D341Med (cell line): Measurements from ENCODE around the gene MAP2K3.
"Not testable (repeated sequence)": the region's sequence is repeated elsewhere in the genome, so short reads cannot be mapped to it uniquely, and the experiment has no call there.

Experiments used
- DNase-seq: peaks from one replicate; pipeline ENCODE4 v3.0.0; 2012; ENCODE audit warnings: low spot score

Gene MAP2K3

DNA sequence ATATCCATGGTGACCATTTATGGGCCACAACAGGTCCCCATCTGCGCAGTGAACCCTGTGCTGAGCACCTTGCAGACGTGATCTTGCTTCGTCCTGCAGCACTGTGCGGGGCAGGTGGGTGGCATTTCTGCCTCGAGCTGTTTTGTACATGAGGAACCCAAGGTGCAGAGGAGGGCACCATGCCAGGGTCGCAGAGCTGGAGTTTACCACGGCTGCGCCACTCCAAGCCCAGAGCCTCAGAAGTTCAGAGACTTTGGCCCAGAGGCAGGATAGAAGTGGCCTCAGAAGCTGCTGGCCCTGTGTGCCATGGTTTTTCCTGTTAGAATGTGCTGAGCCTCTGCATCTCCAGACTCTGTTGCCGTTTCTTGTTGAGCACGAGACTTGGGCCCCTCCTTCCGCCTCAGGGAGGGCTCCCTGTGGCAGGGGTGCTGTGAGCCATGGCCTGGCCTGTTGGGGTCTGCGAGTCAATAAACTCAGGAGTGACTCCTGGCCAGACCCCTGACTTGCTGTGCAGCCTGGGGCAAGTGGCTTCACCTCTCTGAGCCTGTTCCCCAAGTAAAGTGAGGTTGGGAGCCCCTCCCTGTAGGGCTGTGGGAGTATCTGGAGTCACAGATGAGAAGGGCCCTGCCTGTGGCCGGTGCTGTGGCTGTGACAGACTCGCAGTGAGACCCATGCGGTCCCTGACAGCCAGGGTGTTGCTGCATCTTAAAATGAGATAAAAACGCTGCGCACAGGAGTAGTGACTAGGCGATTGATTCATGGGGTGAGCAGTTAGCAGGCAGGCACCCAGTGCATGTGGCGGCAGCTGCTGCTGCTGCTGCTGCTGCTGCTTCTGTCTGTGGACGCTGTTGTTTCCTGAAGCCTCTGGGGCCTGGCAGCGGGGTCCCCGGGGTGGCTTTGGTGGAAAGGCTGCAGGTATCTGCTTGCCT, 11.8 kb downstream of the MAP2K3 start:
- no peak for DNase-seq

DNA sequence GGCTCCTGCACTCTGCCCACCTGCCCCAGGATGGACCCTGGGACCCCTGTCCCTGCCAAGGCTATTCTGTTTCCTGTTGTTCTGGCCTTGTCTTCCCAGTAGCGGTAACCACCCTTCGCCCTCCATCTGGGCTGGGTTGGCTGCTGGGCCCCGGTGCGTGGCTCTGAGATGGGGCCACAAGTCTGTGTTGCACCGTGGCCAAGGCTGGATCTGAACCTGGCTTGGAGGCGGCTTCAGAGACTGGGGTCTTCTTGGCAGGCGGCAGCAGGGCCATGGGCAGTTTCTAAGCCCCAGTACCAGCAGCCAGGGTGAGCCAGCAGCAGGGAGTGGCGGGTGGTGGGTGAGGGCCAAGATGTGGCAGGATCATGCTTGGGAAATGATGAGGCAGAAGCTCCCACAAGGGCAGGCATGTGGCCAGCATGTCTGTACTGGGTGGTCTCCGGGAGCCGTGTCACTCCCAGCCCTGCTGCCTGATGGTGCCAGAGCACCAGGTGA, 12.6 kb downstream of the MAP2K3 start:
- no peak for DNase-seq

DNA sequence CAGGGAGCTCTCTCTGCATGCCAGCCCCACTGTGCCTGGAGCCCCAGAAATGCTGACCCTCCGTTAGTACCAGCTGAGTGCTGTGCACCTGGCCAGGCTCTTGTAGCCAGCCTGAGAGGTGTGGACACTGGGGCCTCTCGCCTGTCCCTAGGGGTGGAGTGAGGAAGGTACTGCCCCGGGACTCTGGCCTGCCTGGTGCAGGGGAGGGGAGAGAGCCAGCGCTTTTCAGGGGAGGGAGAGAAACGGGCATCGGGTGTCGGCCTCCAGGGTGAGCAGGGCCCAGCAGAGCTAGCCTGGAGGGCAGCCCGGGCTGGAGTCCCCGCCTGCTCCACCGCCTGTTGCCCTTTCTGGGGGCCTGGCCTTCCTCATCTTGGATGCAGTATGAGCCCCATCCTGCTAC, 13.1 kb downstream of the MAP2K3 start:
- no peak for DNase-seq

DNA sequence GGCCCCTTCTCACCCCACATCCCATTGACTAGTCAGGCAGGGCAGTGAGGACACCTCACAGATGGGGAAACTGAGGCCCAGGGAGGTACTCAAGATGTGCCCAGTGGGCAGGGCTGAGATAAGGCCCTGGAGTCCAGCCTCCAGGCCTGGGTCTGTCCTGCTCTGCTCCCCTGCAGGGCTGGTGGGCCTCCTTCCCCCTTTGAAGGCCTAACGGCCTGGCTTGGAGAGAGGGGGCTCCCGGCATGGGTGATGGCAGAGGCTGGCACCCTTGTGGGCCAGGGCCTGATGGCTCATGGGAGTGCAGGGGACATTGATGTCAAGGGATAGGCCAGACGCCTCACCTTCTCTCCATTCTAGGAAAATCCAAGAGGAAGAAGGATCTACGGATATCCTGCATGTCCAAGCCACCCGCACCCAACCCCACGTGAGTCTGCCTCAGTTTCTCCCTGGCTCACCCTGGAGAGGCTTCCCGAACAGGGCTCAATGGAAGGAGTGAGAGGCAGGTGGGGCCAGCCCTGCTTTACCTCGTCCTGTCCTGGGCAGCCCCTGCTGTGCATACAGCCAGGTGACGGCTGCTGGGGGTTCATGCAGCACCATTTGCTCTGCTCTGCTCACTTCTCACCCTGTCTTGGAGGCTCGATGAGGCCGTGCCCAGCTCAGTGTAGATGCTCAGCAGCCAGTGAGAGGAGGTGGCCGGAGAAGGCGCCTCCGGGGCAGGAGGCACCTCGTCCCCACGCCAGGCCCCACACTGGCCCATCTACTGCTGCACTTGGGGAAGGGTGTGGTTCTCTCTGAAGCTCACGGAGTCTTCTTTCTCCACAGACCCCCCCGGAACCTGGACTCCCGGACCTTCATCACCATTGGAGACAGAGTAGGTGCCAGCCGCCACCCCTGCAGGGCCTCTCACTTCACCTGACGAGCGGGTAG, 13.8 kb downstream of the MAP2K3 start:
- DNase-seq, result no peak

DNA sequence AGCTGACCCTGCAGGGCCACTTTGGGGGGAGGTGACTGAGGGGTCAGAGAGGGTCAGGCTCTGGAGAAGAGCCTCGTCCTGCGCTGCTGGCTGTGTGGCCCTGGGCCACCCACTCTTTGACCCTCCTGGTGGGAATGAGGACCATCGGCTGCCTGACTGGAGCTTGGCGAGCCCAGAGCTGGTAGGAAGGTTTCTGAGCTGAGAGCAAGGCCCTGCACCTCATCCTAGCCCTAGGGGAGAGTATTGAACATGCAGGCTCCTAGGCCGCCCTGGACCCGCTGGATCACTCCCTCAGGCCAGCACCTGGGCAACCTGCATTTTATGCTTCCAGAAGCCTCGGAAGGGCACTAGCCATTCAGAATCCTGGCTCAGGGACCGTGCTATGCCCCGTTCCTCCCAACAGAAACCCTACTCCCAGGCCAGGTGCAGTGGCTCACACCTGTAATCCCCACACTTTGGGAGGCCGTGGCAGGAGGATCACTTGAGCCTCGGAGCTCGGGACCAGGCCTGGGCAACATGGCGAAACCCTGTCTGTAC, 14.5 kb downstream of the MAP2K3 start:
- no peak for DNase-seq

DNA sequence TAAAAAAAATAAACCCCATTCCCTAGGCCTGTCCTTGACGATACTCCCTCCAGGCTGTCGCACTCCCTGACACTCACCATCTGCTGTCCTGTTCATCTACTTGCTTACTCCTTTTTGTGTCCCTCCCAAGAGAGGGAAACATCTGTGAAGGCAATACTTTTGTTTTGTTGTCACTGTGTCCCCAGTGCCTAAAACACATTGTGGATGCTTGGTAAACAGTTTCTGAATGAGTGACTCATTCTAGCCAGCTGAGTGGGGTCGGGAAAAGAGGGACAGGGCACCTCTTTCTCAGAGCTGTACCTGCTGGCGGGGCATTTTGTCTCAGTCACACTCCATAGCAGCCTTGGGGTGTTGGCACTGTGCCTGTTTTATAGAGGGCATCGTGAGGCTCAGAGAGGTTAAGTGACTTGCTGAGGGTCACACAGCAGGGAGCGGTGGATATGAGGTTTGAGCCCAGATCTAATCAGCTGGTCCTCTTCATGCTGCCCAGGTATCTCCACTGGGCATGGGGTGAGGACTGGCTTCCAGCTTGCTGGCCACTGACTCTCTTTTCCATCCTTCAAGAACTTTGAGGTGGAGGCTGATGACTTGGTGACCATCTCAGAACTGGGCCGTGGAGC, 15.6 kb downstream of the MAP2K3 start:
- no peak for DNase-seq

DNA sequence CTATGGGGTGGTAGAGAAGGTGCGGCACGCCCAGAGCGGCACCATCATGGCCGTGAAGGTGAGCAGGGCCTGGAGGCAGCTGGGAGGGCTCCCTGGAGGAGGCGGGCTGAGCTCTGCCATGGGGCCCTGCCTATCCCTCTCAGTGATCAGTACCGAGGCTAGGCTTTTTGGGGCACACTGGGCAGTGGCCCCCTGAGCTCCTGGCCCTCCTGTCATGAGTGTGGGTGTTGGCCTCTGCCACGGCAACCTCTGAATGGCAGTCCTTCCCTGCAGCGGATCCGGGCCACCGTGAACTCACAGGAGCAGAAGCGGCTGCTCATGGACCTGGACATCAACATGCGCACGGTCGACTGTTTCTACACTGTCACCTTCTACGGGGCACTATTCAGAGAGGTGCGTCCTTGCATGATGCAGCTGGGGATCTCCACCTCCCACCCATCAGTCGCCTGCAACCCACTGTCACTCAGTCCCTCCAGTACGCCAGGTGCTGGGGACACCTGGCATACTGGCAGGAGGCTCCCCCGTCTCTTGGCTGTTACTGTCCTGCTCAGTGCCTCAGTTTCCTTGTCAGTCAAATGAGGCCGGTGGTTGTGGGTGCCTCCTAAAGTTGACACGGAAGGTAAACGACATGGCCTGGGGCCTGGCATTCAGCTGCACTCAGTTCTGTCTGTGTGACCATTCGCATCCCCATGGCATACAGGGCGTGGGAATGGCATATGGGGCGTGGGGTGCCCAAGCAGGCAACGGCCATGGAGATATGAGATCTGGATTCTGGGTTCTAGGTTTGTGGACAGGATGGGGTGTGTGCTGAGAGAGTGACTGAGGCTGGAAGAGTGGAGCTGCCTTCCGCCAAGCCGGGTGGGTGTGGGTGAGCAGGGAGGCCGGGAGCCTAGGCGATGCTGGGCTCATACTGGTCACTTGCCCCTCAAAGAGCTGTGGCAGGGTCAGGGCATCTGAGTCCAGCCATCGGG, 16.4 kb downstream of the MAP2K3 start:
- peak; percentile 41 for DNase-seq

DNA sequence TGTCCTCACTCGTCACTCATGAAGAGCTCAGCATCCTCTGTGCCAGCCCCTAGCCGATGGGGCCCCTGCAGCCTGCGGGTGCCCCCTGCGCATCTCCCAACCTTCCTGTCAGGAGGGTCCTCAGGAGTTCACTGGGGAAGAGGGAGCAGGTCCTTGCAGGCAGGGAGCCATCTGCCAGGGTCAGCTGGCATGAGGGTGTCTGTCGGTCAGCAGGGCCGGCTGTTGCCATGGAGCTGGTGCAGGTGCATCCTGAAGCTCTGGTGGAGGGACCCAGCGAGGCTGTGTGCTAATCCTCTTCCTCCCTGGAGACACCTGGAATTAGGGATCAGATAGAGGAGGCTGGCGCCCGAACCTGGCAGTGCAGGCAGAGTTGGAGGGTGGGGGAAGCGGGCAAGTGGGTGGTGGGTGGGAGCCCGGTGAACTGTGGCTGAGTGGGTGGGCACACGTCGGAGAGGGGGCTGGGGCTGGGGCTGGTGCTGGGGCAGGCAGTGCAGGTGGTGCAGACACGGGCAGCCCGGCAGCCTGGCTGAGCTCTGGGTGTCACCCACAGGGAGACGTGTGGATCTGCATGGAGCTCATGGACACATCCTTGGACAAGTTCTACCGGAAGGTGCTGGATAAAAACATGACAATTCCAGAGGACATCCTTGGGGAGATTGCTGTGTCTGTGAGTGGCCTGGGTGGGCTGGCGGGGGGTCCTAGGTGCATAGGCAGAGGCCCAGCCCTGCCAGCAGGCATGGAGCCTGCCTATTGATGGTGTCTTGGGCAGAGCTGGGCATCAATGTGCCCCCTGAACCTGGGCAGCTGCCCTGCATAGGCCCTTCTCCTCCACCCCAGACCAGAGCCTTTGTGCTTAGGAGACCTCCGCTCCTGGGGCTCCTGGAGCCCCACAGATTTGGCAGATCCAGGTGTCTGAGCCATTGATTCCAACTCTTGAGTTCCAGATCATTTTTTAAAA, 17.4 kb downstream of the MAP2K3 start:
- peak; percentile 80 for DNase-seq

DNA sequence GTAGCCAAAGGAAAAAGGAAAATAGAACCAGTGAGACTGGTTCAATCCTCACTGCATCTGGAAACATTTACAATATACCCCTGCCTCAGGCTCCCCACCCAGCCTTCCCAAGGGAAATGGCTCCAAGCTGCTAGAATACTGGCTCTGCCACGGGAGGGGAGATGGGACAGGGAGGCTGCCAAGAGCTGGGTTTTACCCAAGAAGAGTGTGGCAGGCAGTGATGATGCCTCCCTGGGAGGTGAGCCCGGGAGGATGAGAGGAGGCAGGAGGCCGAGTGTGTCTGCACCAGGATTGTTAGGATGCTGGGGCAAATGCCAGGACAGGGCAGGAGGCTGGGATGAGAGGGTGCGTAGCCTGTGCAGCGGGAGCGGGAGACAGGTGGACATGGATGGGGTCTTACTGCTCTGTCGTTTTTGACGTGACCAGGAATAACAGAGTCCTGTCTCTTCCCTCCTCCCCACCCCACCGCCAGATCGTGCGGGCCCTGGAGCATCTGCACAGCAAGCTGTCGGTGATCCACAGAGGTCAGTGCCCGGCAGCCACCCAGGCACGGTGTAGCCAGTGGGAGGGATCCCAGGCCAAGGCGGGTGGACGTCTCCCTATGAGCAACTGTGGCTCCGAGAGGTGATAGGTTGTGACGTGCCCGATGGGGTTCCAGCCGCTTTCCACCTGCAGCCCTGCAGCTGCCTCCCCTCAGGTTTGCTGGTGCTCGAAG, 18.4 kb downstream of the MAP2K3 start:
- no peak for DNase-seq

DNA sequence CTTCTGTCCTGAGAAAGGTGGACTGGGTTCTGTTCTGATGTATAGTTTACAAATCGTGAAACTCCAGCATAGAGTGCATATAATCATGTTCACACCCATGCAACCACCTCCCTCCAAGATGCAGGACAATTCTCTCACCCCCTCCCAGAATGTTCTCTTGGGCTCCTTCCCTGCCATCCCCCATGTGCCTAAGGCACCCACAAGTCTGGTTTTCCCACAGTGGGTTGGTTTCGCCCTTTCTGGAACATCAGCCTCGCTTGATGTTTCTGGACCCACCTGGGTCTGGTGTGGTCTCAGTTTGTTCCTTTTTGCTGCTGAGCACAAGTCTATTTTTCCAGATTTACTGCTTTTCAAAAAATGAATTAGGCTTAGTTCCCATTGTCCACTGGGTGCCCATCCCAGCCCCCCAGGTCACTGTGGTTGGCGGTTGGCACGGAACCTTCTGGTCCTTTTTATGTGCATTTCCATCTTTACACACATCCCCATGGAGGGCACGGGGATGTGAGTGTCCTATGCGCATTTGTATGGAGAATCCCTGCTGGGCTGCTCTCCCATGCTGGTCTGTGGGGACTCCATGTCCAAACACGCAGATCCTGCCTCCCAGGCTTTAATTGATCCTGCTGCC, 19.0 kb downstream of the MAP2K3 start:
- DNase-seq, result no peak

DNA sequence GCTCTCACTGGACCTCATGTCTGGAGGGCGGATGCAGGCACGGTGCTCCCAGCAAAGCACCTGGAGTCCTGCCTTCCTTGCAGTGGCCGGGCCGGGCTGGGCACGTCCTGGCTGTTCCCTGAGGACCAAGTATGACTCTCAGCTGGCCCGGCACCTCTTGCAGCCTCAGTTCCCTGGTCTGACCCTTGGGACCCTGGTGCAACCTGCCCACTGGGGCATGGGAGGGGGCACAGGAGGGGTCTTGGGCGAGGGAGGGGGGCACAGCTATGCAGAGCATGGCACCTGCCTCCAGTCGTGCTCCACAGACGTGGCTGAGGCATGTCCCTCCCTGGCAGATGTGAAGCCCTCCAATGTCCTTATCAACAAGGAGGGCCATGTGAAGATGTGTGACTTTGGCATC, 19.6 kb downstream of the MAP2K3 start:
- no peak for DNase-seq

DNA sequence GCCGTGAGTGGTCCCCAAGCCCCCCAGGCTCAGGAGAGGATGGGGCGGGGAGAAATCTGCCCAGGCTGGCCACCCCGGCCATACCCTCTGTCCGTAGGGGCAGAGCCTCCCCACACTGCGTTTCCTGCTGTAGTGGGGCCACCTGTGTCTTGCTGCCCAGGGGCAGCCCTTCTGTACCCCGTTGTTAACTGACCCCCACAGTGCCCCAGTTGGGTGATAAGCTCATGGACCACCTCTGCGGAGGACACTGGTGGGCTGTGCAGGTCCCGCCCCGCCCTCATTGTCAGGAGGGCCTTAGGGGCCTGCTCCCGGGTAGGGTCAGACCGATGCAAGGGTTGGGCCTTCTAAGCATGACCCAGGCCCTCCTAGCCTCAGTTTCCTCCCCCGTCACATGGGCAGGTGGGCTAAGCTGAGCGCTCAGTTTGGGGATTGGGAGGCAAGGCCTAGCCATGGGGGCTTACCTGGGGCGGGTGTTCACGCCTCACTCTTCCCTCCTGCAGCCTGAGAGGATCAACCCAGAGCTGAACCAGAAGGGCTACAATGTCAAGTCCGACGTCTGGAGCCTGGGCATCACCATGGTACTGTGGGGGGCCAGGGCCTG, 20.1 kb downstream of the MAP2K3 start:
- not testable (repeated sequence) for DNase-seq

DNA sequence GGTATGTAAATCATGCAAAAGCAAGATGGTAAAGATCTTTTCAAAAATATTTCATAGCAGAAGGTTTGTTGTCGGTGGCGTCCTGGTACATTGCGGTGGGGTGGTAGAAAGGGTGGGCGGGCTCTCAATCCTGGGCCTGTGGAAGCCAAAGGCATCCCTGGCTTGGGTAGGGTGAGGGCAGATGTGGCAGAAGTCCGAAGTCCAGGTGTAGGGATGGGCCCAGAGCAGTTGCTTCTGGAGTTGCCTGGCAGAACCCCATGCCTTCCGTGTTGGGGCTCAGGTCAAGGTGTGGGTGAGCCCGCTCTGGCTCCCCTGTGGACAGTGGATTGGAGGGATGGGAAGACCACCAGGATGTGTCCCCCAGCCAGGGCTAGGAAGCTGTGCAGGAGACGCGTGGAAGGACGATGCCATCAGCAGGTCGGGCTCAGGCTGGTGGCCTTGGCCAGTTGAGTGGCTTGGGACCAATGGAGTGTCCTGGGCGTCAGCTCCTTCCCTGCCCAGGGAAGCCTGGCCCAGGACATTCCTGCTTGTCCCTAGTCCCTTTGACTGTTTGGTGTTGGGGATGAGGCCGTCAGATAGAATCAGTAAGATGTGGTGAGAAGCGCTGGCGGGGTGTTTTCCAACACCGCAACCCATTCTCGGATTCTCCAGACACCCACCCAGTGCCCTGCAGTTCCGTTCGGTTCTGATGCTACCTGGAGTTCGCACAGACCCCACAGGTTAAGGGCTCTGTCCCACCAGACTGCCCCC, 21.1 kb downstream of the MAP2K3 start:
- not testable (repeated sequence) for DNase-seq

DNA sequence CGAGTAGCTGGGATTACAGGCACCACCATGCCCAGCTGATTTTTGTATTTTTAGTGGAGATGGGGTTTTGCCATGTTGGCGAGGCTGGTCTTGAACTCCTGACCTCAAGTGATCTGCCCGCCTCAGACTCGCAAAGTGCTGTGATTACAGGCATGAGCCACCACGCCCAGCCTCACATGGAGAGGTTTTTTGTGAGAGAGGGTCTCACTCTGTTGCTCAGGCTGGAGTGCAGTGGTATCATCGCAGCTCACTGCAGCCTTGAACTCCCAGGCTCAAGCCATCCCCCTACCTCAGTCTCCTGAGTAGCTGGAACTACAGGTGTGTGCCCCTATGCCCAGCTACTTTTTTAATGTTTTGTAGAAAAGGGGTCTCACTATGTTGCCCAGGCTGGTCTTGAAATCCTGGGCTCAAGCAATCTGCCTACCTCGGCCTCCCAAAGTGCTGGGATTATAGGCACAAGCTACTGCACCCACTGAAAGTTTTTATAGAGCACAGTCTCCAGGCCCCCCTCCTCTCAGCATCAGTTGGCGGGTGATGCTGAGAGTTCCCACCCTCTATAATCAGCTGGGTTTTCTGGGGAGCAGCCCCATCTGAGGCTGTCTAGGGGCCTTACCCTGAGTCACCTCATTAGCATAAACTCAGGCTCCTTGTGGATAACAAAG, 22.2 kb downstream of the MAP2K3 start:
- DNase-seq, result not testable (repeated sequence)

DNA sequence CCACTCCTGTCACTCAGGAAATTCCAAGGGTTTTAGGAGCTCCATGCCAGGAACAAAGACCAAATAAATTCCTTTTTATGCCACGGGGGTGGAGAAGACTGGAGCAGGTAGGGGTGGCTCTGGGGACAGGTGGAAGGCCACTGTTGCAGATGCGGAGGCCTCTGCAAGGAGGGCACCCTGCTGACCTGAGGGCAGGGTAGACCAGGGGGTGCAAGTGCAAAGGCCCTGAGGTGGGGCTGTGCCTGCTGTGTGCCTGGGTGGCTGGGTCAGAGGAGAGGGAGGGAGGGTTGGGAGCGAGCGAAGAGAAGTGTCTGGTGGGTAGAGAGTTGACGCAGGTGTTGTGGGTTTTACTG, 22.7 kb downstream of the MAP2K3 start:
- not testable (repeated sequence) for DNase-seq

DNA sequence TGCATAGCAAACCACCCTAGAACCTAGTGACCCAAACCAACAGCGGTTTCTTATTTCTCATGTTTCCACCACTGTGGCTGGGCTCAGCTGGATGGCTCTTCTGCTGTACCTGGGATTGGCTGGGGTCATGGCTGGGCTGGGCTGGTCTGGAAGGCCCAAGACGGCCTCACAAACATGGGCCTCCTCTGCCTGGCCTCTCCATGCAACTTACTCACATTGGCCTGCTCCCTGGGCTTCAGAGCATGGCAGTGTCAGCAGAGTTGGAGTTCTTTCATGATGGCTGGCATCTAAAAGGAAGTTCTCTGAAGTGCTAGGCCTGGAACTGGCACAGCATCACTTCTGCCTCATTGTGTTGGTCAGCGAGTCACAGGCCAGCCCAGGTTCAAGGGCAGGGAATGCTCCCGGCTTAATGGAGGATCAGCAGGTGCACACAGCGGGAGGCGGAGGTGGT, 24.4 kb downstream of the MAP2K3 start:
- not testable (repeated sequence) for DNase-seq
